K562 (cell line): ENCODE measurements around the gene RNF40. TPM values are rescaled to one million over a fixed set of nuclear protein-coding genes. Genes with fewer than 3 reads are reported as not detected.

Experiments
- ADNP ChIP-seq: fragments of 200-800 bp; sonication (Bioruptor generic); IDR thresholded peaks from 2 replicates; pipeline ENCODE4 v1.6.1; 2016; ENCODE audit warnings: missing genetic modification characterization, missing compliant biosample characterization
- BRF2 ChIP-seq: IDR thresholded peaks from 3 replicates; pipeline ENCODE4 v1.6.1; 2011; ENCODE audit warnings: borderline replicate concordance, mild to moderate bottlenecking; ENCODE audit not compliant: insufficient read length, insufficient read depth
- CHD2 ChIP-seq: IDR thresholded peaks from 2 replicates; pipeline ENCODE4 v1.6.1; 2011; ENCODE audit warnings: low read depth, low read length
- CHD4 ChIP-seq: fragments of 200-600 bp; sonication (generic); IDR thresholded peaks from 3 replicates; pipeline ENCODE4 v1.6.1; 2012; ENCODE audit warnings: low read depth, mild to moderate bottlenecking, mixed read lengths, low read length, inconsistent platforms; ENCODE audit not compliant: insufficient read depth, insufficient replicate concordance, poor library complexity, severe bottlenecking
- CREB3L1 ChIP-seq: fragments of 450-650 bp; IDR thresholded peaks from 2 replicates; pipeline ENCODE4 v1.6.1; 2014; ENCODE audit warnings: low read depth, mild to moderate bottlenecking, moderate library complexity, borderline replicate concordance
- DIDO1 ChIP-seq: fragments of 450-650 bp; IDR thresholded peaks from 2 replicates; pipeline ENCODE4 v1.6.1; 2016; ENCODE audit warnings: low read depth, missing biosample characterization, missing genetic modification characterization
- FOS ChIP-seq: IDR thresholded peaks from 3 replicates; pipeline ENCODE4 v1.6.1; 2011; ENCODE audit not compliant: insufficient read length; ENCODE audit errors: extremely low read depth
- HDAC6 ChIP-seq: IDR thresholded peaks from 2 replicates; pipeline ENCODE4 v1.6.1; 2012; ENCODE audit warnings: low read depth, mild to moderate bottlenecking, control low read depth, inconsistent platforms, low read length, moderate library complexity
- HMBOX1 ChIP-seq: sonication (generic); IDR thresholded peaks from 2 replicates; pipeline ENCODE4 v1.6.1; 2016
- MEIS2 ChIP-seq: fragments of 450-650 bp; IDR thresholded peaks from 2 replicates; pipeline ENCODE4 v1.6.1; 2014; ENCODE audit warnings: mild to moderate bottlenecking; ENCODE audit not compliant: partially characterized antibody
- NCOA1 ChIP-seq: fragments of 450-650 bp; IDR thresholded peaks from 2 replicates; pipeline ENCODE4 v1.6.1; 2016; ENCODE audit warnings: low read depth
- NCOR1 ChIP-seq: fragments of 450-650 bp; IDR thresholded peaks from 2 replicates; pipeline ENCODE4 v1.6.1; 2016; ENCODE audit warnings: mild to moderate bottlenecking, moderate library complexity
- POLR2B ChIP-seq: fragments of 450-650 bp; IDR thresholded peaks from 2 replicates; pipeline ENCODE4 v1.6.1; 2018; ENCODE audit warnings: low read depth; ENCODE audit not compliant: partially characterized antibody
- STAT5B ChIP-seq: fragments of 250-450 bp; sonication (Bioruptor Pico); IDR thresholded peaks from 2 replicates; pipeline ENCODE4 v1.8.0; 2021; ENCODE audit warnings: mild to moderate bottlenecking, inconsistent platforms
- TBL1XR1 ChIP-seq, 2 experiments: IDR thresholded peaks; 2 replicates each; pipeline ENCODE4 v1.6.1; 2012; ENCODE audit warnings: improper control_type of control experiment in 2 of 2, low read length in 2 of 2, mild to moderate bottlenecking in 1 of 2
- U2AF2 ChIP-seq: fragments of 200-400 bp; formaldehyde crosslinking; optimal IDR thresholded peaks from 2 replicates; pipeline ENCODE3; 2017; ENCODE audit warnings: low read depth, mild to moderate bottlenecking, low read length
- ZBTB9 ChIP-seq: fragments of 450-650 bp; formaldehyde crosslinking; IDR thresholded peaks from 2 replicates; pipeline ENCODE4 v1.4.0; 2020; ENCODE audit warnings: mild to moderate bottlenecking, moderate library complexity
- ZC3H8 ChIP-seq: fragments of 450-650 bp; IDR thresholded peaks from 2 replicates; pipeline ENCODE4 v1.6.1; 2017
- ZNF224 ChIP-seq: sonication (generic); formaldehyde crosslinking; IDR thresholded peaks from 2 replicates; pipeline ENCODE4 v1.8.0; 2022; ENCODE audit warnings: mild to moderate bottlenecking, missing genetic modification reagents
- ZNF408 ChIP-seq: fragments of 250-450 bp; sonication (Bioruptor Pico); IDR thresholded peaks from 2 replicates; pipeline ENCODE4 v1.4.0; 2020; ENCODE audit warnings: low read depth, mild to moderate bottlenecking, moderate library complexity
- ZNF639 ChIP-seq, 2 experiments: fragments of 200-800 bp in 1 of 2; sonication (Bioruptor generic) in 1 of 2; sonication (generic) in 1 of 2; formaldehyde crosslinking in 1 of 2; IDR thresholded peaks in 1 of 2; conservative IDR thresholded peaks in 1 of 2; 2 replicates each; pipeline versions ENCODE4 v1.5.0 to v1.6.1; 2016 to 2020; ENCODE audit warnings: missing compliant biosample characterization in 1 of 2, missing genetic modification characterization in 1 of 2, missing genetic modification reagents in 1 of 2
- polyA plus RNA-seq, 8 experiments: library from polyadenylated mRNA; depleted of rRNA in 4 of 8; stranded (reverse) in 5 of 8; unstranded in 3 of 8; fragments of >200 nt; fragmentation: Nextera tagmentation in 2 of 8; fragmentation: Illumina TruSeq in 1 of 8; extraction: Ambion mirVana in 2 of 8; extraction: Trizol in 1 of 8; gene quantifications; 2 replicates each; pipeline versions ENCODE4 v1.2.1 to v1.2.3, GENCODE V29; 2011 to 2014; ENCODE audit warnings: inconsistent platforms in 1 of 8, missing spikeins in 1 of 8
- total RNA-seq, 7 experiments: library from RNA; depleted of rRNA in 6 of 7; stranded (reverse); fragments of >200 nt in 6 of 7; fragmentation: Illumina TruSeq in 2 of 7; extraction: Trizol in 2 of 7; gene quantifications; 2 replicates each; pipeline versions ENCODE4 v1.2.1 to v1.2.3, GENCODE V29; 2011 to 2021; ENCODE audit warnings: low replicate concordance in 1 of 7

Gene RNF40
- total and polyA plus RNA-seq, 9 of the 15 experiments (the other 6 are each of a cell fraction or from before 2014, with no cell fraction given): 6.2 to 129 (median 81.5) TPM

GRCh38 chr16:30775392-30776188 is 13.5 kb downstream of the RNF40 start (continued):
- TF ChIP-seq BRF2: no peak
- TF ChIP-seq DIDO1 (tag): no peak
- 0 out of 2 replicates have a peak, but pooled peaks have one; percentile 61 for TF ChIP-seq HDAC6
- TF ChIP-seq POLR2B: peak; percentile 93
- TF ChIP-seq CHD4: no peak
- TF ChIP-seq CHD2: peak; percentile 59
- no peak for TF ChIP-seq NCOA1
- no peak for TF ChIP-seq U2AF2
- no peak for TF ChIP-seq FOS
- no peak for TF ChIP-seq NCOR1
- peak; percentile 74; the same call in 1 of the 2 replicates for TF ChIP-seq CREB3L1
- TF ChIP-seq ADNP (tag): no peak
- TF ChIP-seq ZC3H8: no peak
- no peak for TF ChIP-seq TBL1XR1 (IDR thresholded peaks at IDR 0.05; ENCODE audit: low read length in 2 of 2)
- TF ChIP-seq ZBTB9: peak; percentile 53; the same call in 1 of the 2 replicates
- no peak for TF ChIP-seq ZNF639 (CRISPR knock-in tag; conservative IDR thresholded peaks at IDR 0.05 in 1 of 2, IDR thresholded peaks at IDR 0.05 in 1 of 2)
- no peak for TF ChIP-seq STAT5B
- no peak for TF ChIP-seq ZNF224
- TF ChIP-seq ZNF408 (CRISPR knock-in tag): no peak
- TF ChIP-seq HMBOX1: no peak
- TF ChIP-seq MEIS2: no peak
